NK-92 (cell line): ENCODE measurements around the gene LRRTM4.
"Not testable (repeated sequence)": the region's sequence is repeated elsewhere in the genome, so short reads cannot be mapped to it uniquely, and the experiment has no call there.

Experiments used
- DNase-seq: peaks from one replicate; lab custom pipeline; 2025; ENCODE audit not compliant: unreplicated experiment; lab: John Stamatoyannopoulos, UW

The LRRTM4 gene

DNA sequence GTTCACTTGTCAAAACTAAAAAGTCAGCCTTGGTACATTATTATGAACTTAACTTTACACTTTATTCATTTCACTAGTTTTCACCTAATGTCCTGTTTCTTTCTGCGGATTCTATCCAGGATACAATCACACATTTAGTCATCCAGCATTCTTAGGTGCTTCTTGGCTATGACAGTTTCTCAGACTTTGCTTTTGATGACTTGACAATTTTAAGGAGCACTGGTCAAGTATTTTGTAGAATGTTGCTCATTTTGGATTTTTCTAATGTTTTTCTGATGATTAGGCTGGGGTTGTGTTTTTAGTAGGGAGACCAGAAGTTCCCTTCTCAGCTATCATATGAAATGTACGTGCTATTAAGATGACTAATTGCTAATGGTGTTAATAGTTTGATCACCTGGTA is 601.2 kb downstream of the LRRTM4 start:
- no peak for DNase-seq

GRCh38 chr2:76895469-76895868 is 626.7 kb downstream of the LRRTM4 start:
- no peak for DNase-seq

DNA sequence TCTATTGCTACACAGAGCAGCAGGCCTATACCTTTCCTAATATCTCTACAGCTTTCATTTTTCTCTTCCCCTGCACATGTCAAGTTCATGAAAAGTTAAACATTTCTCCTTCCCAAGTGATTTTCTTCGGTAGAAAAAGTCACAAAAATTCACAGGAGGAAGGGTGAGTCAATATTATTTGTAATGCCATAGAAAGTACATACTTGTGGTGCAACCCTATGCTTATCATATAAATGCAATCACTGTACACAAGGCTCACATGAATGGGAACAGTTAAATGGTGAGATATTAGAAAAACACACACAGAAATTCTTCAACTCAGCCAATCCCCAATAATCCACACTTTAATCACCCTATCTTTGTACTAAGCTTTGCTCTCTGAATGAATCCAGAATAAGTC is 651.6 kb downstream of the LRRTM4 start:
- no peak for DNase-seq

- no peak for DNase-seq
Measured at GRCh38 chr2:76870011-76870410, 652.2 kb downstream of the LRRTM4 start.

DNA sequence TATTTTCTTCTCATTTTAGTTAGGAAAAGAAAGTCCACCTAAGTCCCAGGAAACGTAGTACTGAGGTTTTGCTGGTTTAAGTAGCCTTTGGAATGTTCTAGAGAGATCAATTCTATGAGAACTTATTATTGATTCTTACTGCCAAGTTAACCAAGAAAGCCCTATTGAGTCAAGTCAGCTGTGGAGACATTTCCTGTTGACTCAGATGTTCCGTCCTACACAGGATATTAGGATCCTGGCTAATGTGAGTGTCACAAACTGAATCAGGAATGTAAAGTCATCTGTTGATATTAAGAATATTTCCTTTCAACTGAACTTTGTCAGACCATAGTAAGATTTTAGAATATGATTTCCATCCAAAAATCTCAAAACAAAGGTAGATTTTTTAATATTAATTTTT is 654.3 kb downstream of the LRRTM4 start:
- no peak for DNase-seq

- no peak for DNase-seq
Measured at GRCh38 chr2:76866464-76866863, 655.7 kb downstream of the LRRTM4 start.

GRCh38 chr2:76862901-76863300 is 659.3 kb downstream of the LRRTM4 start:
- DNase-seq, result no peak

DNA sequence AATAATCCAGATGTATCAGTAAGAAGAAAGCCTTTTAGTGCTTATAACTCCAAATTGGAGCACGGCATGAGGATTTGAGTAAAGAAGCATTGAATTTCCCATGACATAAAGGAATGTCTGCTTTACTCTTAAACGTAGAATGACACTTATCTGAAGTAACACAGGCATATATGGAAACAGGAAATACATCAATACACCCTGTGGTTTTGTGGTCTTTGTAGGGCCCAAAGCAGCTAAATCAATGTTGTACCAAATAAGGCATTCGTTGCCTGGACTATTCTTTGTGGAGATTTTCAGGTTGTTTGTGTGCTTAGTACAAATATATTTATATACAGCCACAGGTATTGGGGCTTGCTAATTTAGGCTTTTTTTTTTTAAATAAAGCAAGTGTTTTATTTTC is 660.5 kb downstream of the LRRTM4 start:
- DNase-seq, result no peak

DNA sequence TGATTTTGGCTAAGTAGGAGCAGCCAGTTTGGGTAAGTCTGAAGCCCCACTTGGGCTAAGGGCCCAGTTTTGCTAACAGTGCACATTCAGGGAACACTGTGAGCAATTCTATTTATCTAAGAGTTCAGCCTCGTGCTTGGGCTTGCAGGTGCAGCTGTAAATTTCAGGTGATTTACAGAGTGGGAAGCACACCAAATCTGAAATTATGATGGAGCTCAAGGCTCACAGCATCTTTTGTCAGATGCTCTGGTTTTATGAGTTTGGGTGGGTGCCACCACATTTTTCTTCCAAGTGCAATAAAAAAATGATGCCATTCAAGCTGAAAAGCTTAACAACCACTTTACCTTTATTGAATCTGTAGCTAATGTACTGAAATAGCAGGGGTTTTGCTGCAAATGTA is 671.2 kb downstream of the LRRTM4 start:
- no peak for DNase-seq

DNA sequence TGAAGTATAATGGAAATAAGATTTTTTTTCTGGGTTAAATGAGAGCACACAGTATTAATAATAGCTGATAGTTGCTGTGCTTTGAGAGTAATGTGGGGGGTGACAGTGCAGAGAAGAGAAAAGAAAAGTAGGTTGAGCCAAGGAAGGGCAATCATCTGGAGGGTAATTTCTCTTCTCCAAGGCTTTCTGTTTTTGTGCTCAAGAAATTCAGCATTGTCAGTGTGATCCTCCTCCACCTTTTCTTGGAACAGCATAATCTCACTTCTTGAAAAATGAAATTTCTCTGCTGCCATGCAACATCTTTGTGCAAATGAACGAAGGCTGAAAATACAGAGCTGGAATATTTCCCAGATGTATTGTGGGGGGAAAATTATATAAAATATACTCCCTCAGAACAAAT is 673.1 kb downstream of the LRRTM4 start:
- no peak for DNase-seq

DNA sequence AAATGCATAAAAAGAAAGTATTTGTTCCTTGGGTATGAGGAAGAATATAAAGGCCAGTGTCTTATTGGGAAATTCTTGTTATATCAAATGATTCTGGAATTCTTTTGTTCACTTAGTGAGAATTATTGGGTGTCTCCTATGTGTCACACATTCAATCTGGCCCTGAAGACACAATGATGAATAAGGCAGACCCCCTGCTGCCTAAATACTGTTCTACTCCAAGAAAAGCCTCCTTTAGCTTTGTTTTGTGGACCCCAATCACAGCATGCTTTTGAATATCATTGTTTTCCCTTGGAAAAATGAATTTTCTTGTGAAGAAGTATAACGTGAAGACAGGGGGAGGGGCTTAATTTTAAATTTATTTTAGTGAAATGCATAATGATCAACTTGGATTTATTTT is 682.4 kb downstream of the LRRTM4 start:
- no peak for DNase-seq

DNA sequence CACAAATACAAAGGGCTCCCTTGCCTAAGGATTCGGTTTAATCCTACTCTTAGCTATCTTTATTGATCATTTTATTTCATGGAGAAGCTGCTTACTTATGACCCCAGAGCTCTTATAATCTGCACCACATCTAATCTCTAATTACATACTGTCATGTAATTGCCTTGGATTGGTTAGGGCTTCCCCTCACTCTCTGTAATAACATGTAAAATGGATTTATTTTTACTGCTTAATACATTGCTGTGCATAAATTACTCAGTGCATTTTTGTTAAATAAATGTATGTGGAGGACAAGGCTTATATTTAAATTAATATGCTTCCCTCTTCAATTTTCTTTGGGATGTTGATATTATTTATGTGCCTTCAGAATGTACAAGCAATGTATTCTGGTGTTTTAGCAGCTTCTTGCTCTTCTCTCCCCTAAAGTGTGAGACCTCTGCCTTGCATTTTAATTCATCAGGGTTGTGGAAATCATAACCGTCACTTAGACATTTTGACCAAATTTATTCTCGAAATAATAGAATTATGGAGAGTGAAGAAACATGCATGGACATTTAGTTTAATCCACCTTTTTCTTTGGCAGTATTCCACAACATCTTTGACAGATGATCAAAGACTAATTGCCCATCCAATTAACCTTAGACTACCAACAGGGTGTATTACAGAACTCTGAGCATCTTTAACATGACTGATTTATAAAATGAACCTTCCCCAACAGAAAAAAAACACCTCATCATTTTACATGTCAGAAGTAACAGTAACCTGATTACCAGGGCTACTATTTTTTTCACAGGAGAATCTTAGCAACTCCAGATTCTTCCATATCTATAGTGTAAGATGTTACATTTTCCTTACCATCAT is 692.6 kb downstream of the LRRTM4 start:
- no peak for DNase-seq

DNA sequence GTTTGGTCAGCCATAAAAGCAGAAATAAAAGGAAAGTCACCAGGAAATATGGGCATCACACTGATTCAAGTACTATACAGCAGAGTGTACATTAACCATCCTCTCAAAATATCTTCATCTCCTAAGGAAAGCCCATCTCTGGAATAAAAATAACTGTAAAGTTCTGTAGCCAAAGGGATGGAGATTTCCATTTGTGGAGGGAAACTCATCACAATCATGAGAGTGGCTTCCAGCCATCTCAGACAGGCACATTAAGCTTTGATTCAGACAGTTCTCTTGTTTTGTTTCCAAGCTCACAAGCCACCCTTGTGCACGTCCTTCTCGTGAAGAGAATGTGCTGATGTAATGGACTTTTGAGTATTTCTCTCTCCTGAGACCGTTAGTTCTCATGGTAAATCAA is 695.5 kb downstream of the LRRTM4 start:
- no peak for DNase-seq

GRCh38 chr2:76825140-76825970 is 696.8 kb downstream of the LRRTM4 start:
- no peak for DNase-seq

DNA sequence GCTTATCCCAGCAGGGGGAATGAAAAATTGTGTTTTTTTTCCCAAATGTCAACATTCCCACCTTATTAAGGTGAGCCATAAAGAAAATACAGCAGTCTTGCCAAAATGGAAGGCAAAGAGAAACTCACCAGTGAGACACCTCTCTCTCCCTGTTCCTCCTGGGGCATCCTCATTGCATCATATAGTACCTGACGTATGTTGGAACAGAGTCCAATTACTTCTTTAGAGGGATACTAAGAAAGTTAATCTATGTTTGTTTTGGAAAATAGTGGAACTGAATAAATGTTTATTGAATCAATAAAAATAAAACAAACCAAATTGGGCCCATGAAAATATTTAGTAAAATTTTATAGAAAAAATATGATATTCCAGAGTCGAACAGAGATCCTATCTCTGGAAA is 700.4 kb downstream of the LRRTM4 start:
- DNase-seq, result no peak

- no peak for DNase-seq
Measured at GRCh38 chr2:76813084-76813483, 709.1 kb downstream of the LRRTM4 start.

DNA sequence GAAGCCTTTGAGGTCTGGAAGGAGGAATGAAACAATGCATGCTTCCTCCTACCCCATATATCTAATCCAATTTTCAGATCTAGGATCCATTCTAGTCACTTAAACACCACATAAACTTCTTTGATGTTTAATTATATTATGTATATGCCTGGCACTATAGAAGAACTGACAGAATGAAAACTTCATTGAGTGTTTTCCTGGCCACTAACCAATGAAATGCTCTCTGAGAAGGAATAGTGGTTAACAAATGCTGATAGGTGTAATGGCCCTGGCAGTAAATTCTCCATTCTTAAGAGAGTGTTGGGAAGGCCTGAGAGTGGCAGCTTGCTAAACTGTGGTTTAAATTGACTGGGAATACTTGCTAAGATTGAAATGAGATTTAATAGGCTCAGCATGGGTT is 710.0 kb downstream of the LRRTM4 start:
- DNase-seq, result no peak

DNA sequence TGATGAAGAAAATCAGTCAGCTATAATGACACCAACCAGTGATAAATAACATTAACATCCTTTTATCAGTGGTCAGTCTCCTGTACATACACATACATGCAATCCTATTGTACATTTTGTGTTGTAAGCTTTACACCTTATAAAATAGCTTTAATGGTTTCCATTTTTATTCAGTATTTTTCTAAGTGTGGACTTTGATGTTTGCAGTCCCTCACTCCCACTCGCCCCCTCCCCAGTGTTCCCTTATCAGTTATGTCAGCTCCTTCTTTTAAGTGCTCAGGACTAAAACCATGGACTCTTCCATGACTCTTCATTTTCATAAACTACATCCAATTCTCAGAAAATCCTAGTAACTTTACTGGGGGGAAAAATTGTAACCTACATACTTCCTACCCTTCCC is 713.0 kb downstream of the LRRTM4 start:
- DNase-seq, result no peak

GRCh38 chr2:76808732-76809131 is 713.4 kb downstream of the LRRTM4 start:
- DNase-seq, result no peak

GRCh38 chr2:76793647-76794334 is 728.4 kb downstream of the LRRTM4 start:
- DNase-seq, result no peak

DNA sequence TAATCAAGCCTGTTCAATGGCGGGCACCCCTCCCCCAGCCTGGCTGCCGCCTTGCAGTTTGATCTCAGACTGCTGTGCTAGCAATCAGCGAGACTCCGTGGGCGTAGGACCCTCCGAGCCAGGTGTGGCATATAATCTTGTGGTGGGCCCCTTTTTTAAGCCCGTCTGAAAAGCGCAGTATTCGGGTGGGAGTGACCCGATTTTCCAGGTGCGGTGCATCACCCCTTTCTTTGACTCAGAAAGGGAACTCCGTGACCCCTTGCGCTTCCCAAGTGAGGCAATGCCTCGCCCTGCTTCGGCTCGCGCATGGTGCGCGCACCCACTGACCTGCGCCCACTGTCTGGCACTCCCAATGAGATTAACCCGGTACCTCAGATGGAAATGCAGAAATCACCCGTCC is 740.9 kb downstream of the LRRTM4 start:
- DNase-seq, result not testable (repeated sequence)

DNA sequence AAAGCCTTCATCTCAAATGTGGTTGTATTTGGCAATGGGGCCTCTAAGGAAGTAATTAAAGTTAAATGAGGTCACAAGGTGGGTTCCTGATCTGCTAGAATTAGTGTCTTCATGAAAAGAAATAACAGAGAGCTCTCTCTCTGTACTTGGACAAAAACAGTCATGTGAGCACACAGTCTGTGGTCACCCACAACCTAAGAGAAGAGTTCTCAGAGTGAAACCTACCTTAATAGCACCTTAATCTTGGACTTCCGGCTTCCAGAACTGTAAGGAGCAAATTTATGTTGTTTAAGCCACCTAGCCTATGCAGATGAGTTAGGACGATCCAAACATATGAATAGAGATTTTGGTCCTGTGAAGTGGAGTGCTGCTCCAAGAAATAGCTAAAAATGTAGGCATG is 758.9 kb downstream of the LRRTM4 start:
- no peak for DNase-seq
